ENCODE results near the gene NDFIP1.

- TF ChIP-seq CTCF (IDR thresholded peaks at IDR 0.05) (no peak), REST (IDR thresholded peaks at IDR 0.05; ENCODE audit: insufficient read depth in 1 of 2, low read depth in 2 of 2, low read length in 1 of 2) (no peak), POLR2AphosphoS5 (IDR thresholded peaks at IDR 0.05; ENCODE audit: low read depth, low read length) (no peak), SIN3A (IDR thresholded peaks at IDR 0.05; ENCODE audit: borderline replicate concordance, insufficient read depth, low read depth, low read length) (no peak), TCF7L2 (IDR thresholded peaks at IDR 0.05; ENCODE audit: low read depth, low read length) (no peak)
Measured at GRCh38 chr5:142065273-142065672, 43.3 kb upstream of the NDFIP1 start.
